B cell (primary cell): ENCODE measurements around the gene CHRM1. TPM values are rescaled to one million over a fixed set of nuclear protein-coding genes. Genes with fewer than 3 reads are reported as not detected.

Experiments
- ATAC-seq: fragments of 200-7000 bp; cut with Tn5 transposase; one replicate; pipeline ENCODE4 v1.10.0; 2021; ENCODE audit warnings: low read depth, mild to moderate bottlenecking, moderate number of reproducible peaks, moderate library complexity
- CTCF ChIA-PET: fragments of 350-600 bp; sonication (Branson Sonifier 250); formaldehyde crosslinking; loops from one replicate; lab custom pipeline; 2021; ENCODE audit warnings: antibody characterized with exemption, inconsistent platforms; lab: Charles Lee
- POLR2A ChIA-PET: fragments of 350-600 bp; sonication (Branson Sonifier 250); formaldehyde crosslinking; loops from one replicate; lab custom pipeline; 2021; ENCODE audit warnings: antibody characterized with exemption; lab: Charles Lee
- DNase-seq: peaks from one replicate; pipeline ENCODE4 v3.0.0; 2013
- H2AFZ ChIP-seq: 2 replicates; pipeline ENCODE4 v1.6.1; 2012; ENCODE audit warnings: mild to moderate bottlenecking, low read depth, low read length; ENCODE audit not compliant: insufficient read depth, poor library complexity, severe bottlenecking
- H3K27ac ChIP-seq, 2 donors: 1 replicate in 1 of 2; 2 replicates in 1 of 2; pipeline ENCODE4 v1.5.1; 2012 to 2013; ENCODE audit warnings: low read length in 2 of 2, mild to moderate bottlenecking in 2 of 2, moderate library complexity in 1 of 2
- H3K27me3 ChIP-seq, 4 experiments: fragments of 200-600 bp in 1 of 4; sonication (generic) in 1 of 4; replicated peaks in 1 of 4; 1 replicate in 2 of 4; 2 replicates in 2 of 4; pipeline versions ENCODE4 v1.6.1 to v1.7.0; 2013 to 2016; ENCODE audit warnings: low read length in 3 of 4, mild to moderate bottlenecking in 2 of 4, mixed read lengths in 1 of 4, moderate library complexity in 1 of 4; ENCODE audit not compliant: insufficient read depth in 4 of 4, control insufficient read depth in 3 of 4; ENCODE audit errors: control extremely low read depth in 1 of 4
- H3K36me3 ChIP-seq, 2 experiments: replicated peaks in 1 of 2; 1 replicate in 1 of 2; 2 replicates in 1 of 2; pipeline versions ENCODE4 v1.6.1 to v1.7.1; 2013; ENCODE audit warnings: low read length in 1 of 2; ENCODE audit not compliant: insufficient read depth in 2 of 2, control insufficient read depth in 1 of 2; ENCODE audit errors: control extremely low read depth in 1 of 2, extremely low read depth in 1 of 2
- H3K4me1 ChIP-seq, 2 donors: fragments of 200-600 bp in 1 of 2; sonication (generic) in 1 of 2; 1 replicate in 1 of 2; 2 replicates in 1 of 2; pipeline versions ENCODE4 v1.5.1 to v1.6.1; 2013 to 2017; ENCODE audit warnings: low read length in 2 of 2; ENCODE audit not compliant: control insufficient read depth in 2 of 2, insufficient read depth in 2 of 2
- H3K4me2 ChIP-seq: replicated peaks from 2 replicates; pipeline ENCODE3; 2012; ENCODE audit warnings: mild to moderate bottlenecking, low read depth, low read length; ENCODE audit not compliant: poor library complexity, severe bottlenecking
- H3K4me3 ChIP-seq, 5 experiments: fragments of 200-600 bp in 1 of 5; sonication (generic) in 1 of 5; 1 replicate in 3 of 5; 2 replicates in 2 of 5; pipeline versions ENCODE4 v1.5.1 to v1.7.0; 2011 to 2016; ENCODE audit warnings: low read length in 4 of 5, mild to moderate bottlenecking in 4 of 5, low read depth in 2 of 5, control low read depth in 1 of 5, moderate library complexity in 1 of 5; ENCODE audit not compliant: insufficient read depth in 1 of 5; ENCODE audit errors: control extremely low read depth in 1 of 5, extremely low read depth in 1 of 5
- H3K79me2 ChIP-seq: fragments of 200-600 bp; sonication (generic); one replicate; pipeline ENCODE4 v1.6.0; 2016; ENCODE audit warnings: low read length; ENCODE audit not compliant: control insufficient read depth, insufficient read depth
- H3K9ac ChIP-seq: fragments of 200-600 bp; sonication (generic); 2 replicates; pipeline ENCODE4 v1.6.1; 2017; ENCODE audit warnings: mild to moderate bottlenecking, low read length, moderate library complexity
- H3K9me3 ChIP-seq, 3 donors: one replicate each; pipeline versions ENCODE4 v1.6.1 to v1.7.1; 2013; ENCODE audit warnings: low read length in 2 of 3; ENCODE audit not compliant: control insufficient read depth in 2 of 3, insufficient read depth in 1 of 3; ENCODE audit errors: control extremely low read depth in 1 of 3
- H4K20me1 ChIP-seq: 2 replicates; pipeline ENCODE4 v1.6.0; 2012; ENCODE audit warnings: mild to moderate bottlenecking, low read length; ENCODE audit not compliant: insufficient read depth, control insufficient read depth, poor library complexity, severe bottlenecking
- H3K27ac Mint-ChIP-seq: one replicate; pipeline ENCODE4 v1.8.0; 2021; ENCODE audit warnings: mixed read lengths
- H3K27me3 Mint-ChIP-seq: one replicate; pipeline ENCODE4 v1.8.0; 2021; ENCODE audit warnings: mixed read lengths
- H3K4me1 Mint-ChIP-seq: one replicate; pipeline ENCODE4 v1.8.0; 2021; ENCODE audit warnings: mixed read lengths
- H3K4me3 Mint-ChIP-seq: one replicate; pipeline ENCODE4 v1.8.0; 2021; ENCODE audit warnings: mixed read lengths
- H3K9me3 Mint-ChIP-seq: one replicate; pipeline ENCODE4 v1.8.0; 2022; ENCODE audit warnings: mixed read lengths; ENCODE audit not compliant: insufficient read depth
- CTCF ChIP-seq: fragments of 200-600 bp; IDR thresholded peaks from one replicate; pipeline ENCODE4 v1.8.0; 2022; ENCODE audit warnings: antibody characterized with exemption, mild to moderate bottlenecking
- EZH2 ChIP-seq: IDR thresholded peaks from 2 replicates; pipeline ENCODE4 v1.6.1; 2012; ENCODE audit warnings: borderline replicate concordance, low read depth, mild to moderate bottlenecking, moderate library complexity, low read length; ENCODE audit not compliant: insufficient read depth, poor library complexity, severe bottlenecking
- WGBS: methylation state at CpG from one replicate; pipeline ENCODE4 v1.1.5; 2013; ENCODE audit warnings: missing lambda C conversion rate; ENCODE audit not compliant: insufficient coverage; 5-methylcytosine and 5-hydroxymethylcytosine counted together
- intact Hi-C: fragments of 100-400 bp; cut with micrococcal nuclease; formaldehyde crosslinking; loops from one replicate; pipeline ENCODE4 v1.10.0; 2022
- polyA plus RNA-seq: library from polyadenylated mRNA; depleted of rRNA; stranded (reverse); fragments of >200 nt; gene quantifications from 2 replicates; pipeline ENCODE4 v1.2.3, GENCODE V29; 2012
- total RNA-seq, 2 donors: library from RNA; stranded (reverse); fragments of 120-200 nt in 1 of 2; gene quantifications; 1 replicate in 1 of 2; 2 replicates in 1 of 2; pipeline versions ENCODE4 v1.2.3 to v1.2.4, GENCODE V29; 2013 to 2022

Gene CHRM1
- total and polyA plus RNA-seq, 2 donors (not counting 1 experiment from before 2014, with no cell fraction given), result not detected

GRCh38 chr11:62912268-62912667 is 8.9 kb downstream of the CHRM1 start:
- CTCF ChIA-PET, result interaction anchor here (0.7 kb wide), 1 partner anchor 108 kb away, joined by 5 read pairs; no protein-coding TSS in a partner anchor
- H3K27ac ChIP-seq, result no peak overlapping the region
- no peaks in the 10 kb centered on the region for H4K20me1 ChIP-seq
- no peak overlapping the region for H3K4me2 ChIP-seq
- intact Hi-C loops, result no loop called here
- Mint-ChIP-seq H3K9me3 (no peaks in the 10 kb centered on the region), H3K27me3 (peaks cover 26% of the 10 kb centered on the region), H3K4me1 (no peaks in the 10 kb centered on the region), H3K4me3 (no peak overlapping the region), H3K27ac (no peak overlapping the region)
- H3K9me3 ChIP-seq, result no peaks in the 10 kb centered on the region
- H3K4me1 ChIP-seq, result no peaks in the 10 kb centered on the region
- no peak overlapping the region for H2AFZ ChIP-seq
- 100% methylated on average over 1 of the region's 3 CpGs for WGBS
- no peak overlapping the region for H3K4me3 ChIP-seq
- no peaks in the 10 kb centered on the region for H3K79me2 ChIP-seq
- peaks cover 0 to 4% (median 0%) of the 10 kb centered on the region in 4 experiments for H3K27me3 ChIP-seq
- DNase-seq (no peak), ATAC-seq (no peak)
- H3K36me3 ChIP-seq, result no peaks in the 10 kb centered on the region
- no peak overlapping the region for H3K9ac ChIP-seq
- no peak for TF ChIP-seq CTCF
- TF ChIP-seq EZH2, result no peak
- POLR2A ChIA-PET, result no interaction called here

- POLR2A ChIA-PET, result no interaction called here
- no peak overlapping the region for H3K4me2 ChIP-seq
- H3K4me1 Mint-ChIP-seq, result no peaks in the 10 kb centered on the region
- no peaks in the 10 kb centered on the region for H3K4me1 ChIP-seq
- H3K9me3 Mint-ChIP-seq, result no peaks in the 10 kb centered on the region
- no peak overlapping the region for H3K4me3 Mint-ChIP-seq
- H3K36me3 ChIP-seq, result no peaks in the 10 kb centered on the region
- TF ChIP-seq CTCF (no peak), EZH2 (no peak)
- intact Hi-C loops, result no loop called here
- H3K27ac ChIP-seq, result no peak overlapping the region
- DNase-seq, result no peak
- peaks cover 26% of the 10 kb centered on the region for H3K27me3 Mint-ChIP-seq
- ATAC-seq, result no peak
- no peaks in the 10 kb centered on the region for H3K79me2 ChIP-seq
- 73% methylated on average over 9 of the region's 14 CpGs for WGBS
- no peak overlapping the region for H3K27ac Mint-ChIP-seq
- no peaks in the 10 kb centered on the region for H4K20me1 ChIP-seq
- no peaks in the 10 kb centered on the region for H3K9me3 ChIP-seq
- CTCF ChIA-PET, result interaction anchor here (1.3 to 9.9 kb wide), 2 partner anchors 109 to 487 kb away, joined by 3 to 308 read pairs; no protein-coding TSS in a partner anchor
- H3K4me3 ChIP-seq, result no peak overlapping the region
- H2AFZ ChIP-seq, result no peak overlapping the region
- no peak overlapping the region for H3K9ac ChIP-seq
- H3K27me3 ChIP-seq, result peaks cover 0 to 7% (median 2%) of the 10 kb centered on the region in 4 experiments
These were observed 9.7 kb downstream of the CHRM1 start for GRCh38 chr11:62911137-62912130.
